Lung (tissue), 12 donors: ENCODE measurements around the gene NTRK2. TPM values are rescaled to one million over a fixed set of nuclear protein-coding genes. Genes with fewer than 3 reads are reported as not detected.

Source experiments
- ATAC-seq: fragments of 200-7000 bp; cut with Tn5 transposase; one replicate; pipeline ENCODE4 v1.9.1; 2020; ENCODE audit warnings: moderate number of reproducible peaks; ENCODE audit not compliant: insufficient read depth, low FRiP score
- DNase-seq, 3 donors: peaks; one replicate each; pipeline ENCODE4 v3.0.0-alpha.2; 2013 to 2017
- H3K27ac ChIP-seq, 2 donors: one replicate each; pipeline ENCODE4 v1.5.1; 2013; ENCODE audit warnings: mild to moderate bottlenecking in 2 of 2, moderate library complexity in 2 of 2, control low read depth in 1 of 2, inconsistent platforms in 1 of 2, low read depth in 1 of 2, low read length in 1 of 2
- H3K27me3 ChIP-seq, 3 donors: one replicate each; pipeline ENCODE4 v1.5.1; 2013; ENCODE audit warnings: low read length in 2 of 3; ENCODE audit not compliant: control insufficient read depth in 3 of 3, insufficient read depth in 3 of 3
- H3K36me3 ChIP-seq, 4 donors: one replicate each; pipeline ENCODE4 v1.5.1; 2013; ENCODE audit warnings: low read length in 4 of 4, mild to moderate bottlenecking in 1 of 4, moderate library complexity in 1 of 4; ENCODE audit not compliant: control insufficient read depth in 4 of 4, insufficient read depth in 4 of 4
- H3K4me1 ChIP-seq, 5 donors: one replicate each; pipeline ENCODE4 v1.5.1; 2013; ENCODE audit warnings: low read length in 5 of 5, mild to moderate bottlenecking in 2 of 5, moderate library complexity in 1 of 5; ENCODE audit not compliant: control insufficient read depth in 5 of 5, insufficient read depth in 5 of 5
- H3K4me3 ChIP-seq: one replicate; pipeline ENCODE4 v1.5.1; 2013; ENCODE audit warnings: mild to moderate bottlenecking, control low read depth, moderate library complexity
- H3K9ac ChIP-seq, 2 donors: one replicate each; pipeline ENCODE4 v1.5.1; 2013; ENCODE audit warnings: low read length in 2 of 2, control low read depth in 1 of 2; ENCODE audit not compliant: insufficient read depth in 1 of 2
- H3K9me3 ChIP-seq, 4 donors: one replicate each; pipeline ENCODE4 v1.5.1; 2013; ENCODE audit warnings: low read length in 3 of 4, mild to moderate bottlenecking in 1 of 4, moderate library complexity in 1 of 4; ENCODE audit not compliant: control insufficient read depth in 4 of 4, insufficient read depth in 3 of 4
- CTCF ChIP-seq: IDR thresholded peaks from 2 replicates; pipeline ENCODE4 v1.5.1; 2012; ENCODE audit warnings: mild to moderate bottlenecking; ENCODE audit errors: control extremely low read depth, extremely low read depth
- WGBS, 2 donors: extraction: QIAGEN DNeasy Blood & Tissue Kit; methylation state at CpG; one replicate each; pipeline ENCODE4 v1.1.7; 2013; 5-methylcytosine and 5-hydroxymethylcytosine counted together
- polyA plus RNA-seq, 2 donors: library from polyadenylated mRNA; stranded (reverse); fragments of 200-250 nt; gene quantifications; one replicate each; pipeline ENCODE4 v1.2.1, GENCODE V29; 2013
- total RNA-seq, 2 donors: library from RNA; depleted of rRNA in 1 of 2; stranded (reverse); fragments of >200 nt in 1 of 2; gene quantifications; one replicate each; pipeline ENCODE4 v1.2.1, GENCODE V29; 2014 to 2021
- donor health status: control.
- donor health status: control.
- donor health status: Bipolar disorder and iron deficiency.
- donor health status: healthy.
- donor health status: DM: yes; HTN: yes; CAD: no.

The NTRK2 gene
- total and polyA plus RNA-seq, 4 donors = 0.33 to 14.4 (median 3.3) TPM

GRCh38 chr9:84794981-84795637 lies 125.6 kb downstream of the NTRK2 start:
- H3K36me3 ChIP-seq = no peaks in the 10 kb centered on the region
- H3K4me1 ChIP-seq = no peaks in the 10 kb centered on the region
- 79 to 87% methylated on average over 10 of the region's 10 CpGs for WGBS, 2 donors
- no peak for TF ChIP-seq CTCF
- no peaks in the 10 kb centered on the region for H3K9me3 ChIP-seq
- no peak overlapping the region for H3K9ac ChIP-seq
- H3K27me3 ChIP-seq = peaks cover 0 to 3% (median 0%) of the 10 kb centered on the region in 3 donors
- no peak overlapping the region for H3K27ac ChIP-seq
- H3K4me3 ChIP-seq = no peak overlapping the region
- no peak for ATAC-seq
- no peak for DNase-seq

- H3K4me1 ChIP-seq = no peaks in the 10 kb centered on the region
- H3K27ac ChIP-seq = no peak overlapping the region
- H3K36me3 ChIP-seq = no peaks in the 10 kb centered on the region
- TF ChIP-seq CTCF = no peak
- DNase-seq (no peak), ATAC-seq (no peak)
- no peak overlapping the region for H3K9ac ChIP-seq
- H3K9me3 ChIP-seq = no peaks in the 10 kb centered on the region
- H3K4me3 ChIP-seq = no peak overlapping the region
- H3K27me3 ChIP-seq = peaks cover 0 to 3% (median 0%) of the 10 kb centered on the region in 3 donors
- 80 to 87% methylated on average over 1 of the region's 1 CpG for WGBS, 2 donors
Observed at GRCh38 chr9:84796404-84796803, 126.9 kb downstream of the NTRK2 start.

GRCh38 chr9:84799251-84799650 lies 129.7 kb downstream of the NTRK2 start:
- 40 to 51% methylated on average over 2 of the region's 2 CpGs for WGBS, 2 donors
- no peak overlapping the region for H3K27ac ChIP-seq

More at GRCh38 chr9:84799251-84799650, 129.7 kb downstream of the NTRK2 start:
- Histone ChIP-seq H3K27me3 (peaks cover 0 to 2% (median 0%) of the 10 kb centered on the region in 3 donors), H3K9ac (no peak overlapping the region), H3K4me1 (no peaks in the 10 kb centered on the region), H3K9me3 (no peaks in the 10 kb centered on the region), H3K36me3 (no peaks in the 10 kb centered on the region), H3K4me3 (no peak overlapping the region)
- TF ChIP-seq CTCF = no peak
- ATAC-seq = no peak
- DNase-seq = no peak
